Right kidney (tissue), 9 donors: ENCODE measurements around the gene C17orf78.
"Not testable (repeated sequence)": the region's sequence is repeated elsewhere in the genome, so short reads cannot be mapped to it uniquely, and the experiment has no call there.

Experiments used
- DNase-seq: peaks from one replicate; pipeline ENCODE4 v3.0.0-alpha.2; 2016
- long read RNA-seq, 8 donors: transcript quantifications; one replicate each; lab custom pipeline, GENCODE V29; 2026

C17orf78 gene
- long read RNA-seq, donor 1 = 0 reads
- long read RNA-seq, donor 2 = 0 reads
- long read RNA-seq, donor 3 = 0 reads
- long read RNA-seq, donor 4 = 0 reads
- long read RNA-seq, donor 5 = 0 reads
- long read RNA-seq, donor 6 = 0 reads
- long read RNA-seq, donor 7 = 0 reads
- long read RNA-seq, donor 8 = 0 reads

DNA sequence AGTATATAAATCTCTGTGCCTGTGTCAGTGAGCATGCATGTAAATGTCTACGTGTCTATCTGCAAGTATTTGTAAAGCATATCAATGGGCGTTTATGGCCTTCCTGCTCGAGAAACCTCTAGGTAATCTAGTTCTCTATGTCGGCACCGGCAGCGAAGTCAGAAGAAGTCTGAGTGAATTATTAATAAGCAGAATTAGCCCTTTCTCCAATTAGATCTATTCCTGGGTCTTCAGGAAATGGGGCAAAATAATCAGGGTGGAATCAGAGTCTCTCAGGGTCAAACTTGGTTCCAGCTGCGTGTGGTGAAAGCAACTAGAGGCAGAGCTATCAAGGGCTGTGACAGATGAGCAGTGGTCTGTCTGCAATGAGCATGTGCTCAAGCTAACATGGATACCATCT lies at the start of gene C17orf78:
Gene C17orf78 (plus strand): TSS at position 280 of the 400 bp plus-strand sequence. CDS start 108 bp downstream, at position 388.
- no peak for DNase-seq

DNA sequence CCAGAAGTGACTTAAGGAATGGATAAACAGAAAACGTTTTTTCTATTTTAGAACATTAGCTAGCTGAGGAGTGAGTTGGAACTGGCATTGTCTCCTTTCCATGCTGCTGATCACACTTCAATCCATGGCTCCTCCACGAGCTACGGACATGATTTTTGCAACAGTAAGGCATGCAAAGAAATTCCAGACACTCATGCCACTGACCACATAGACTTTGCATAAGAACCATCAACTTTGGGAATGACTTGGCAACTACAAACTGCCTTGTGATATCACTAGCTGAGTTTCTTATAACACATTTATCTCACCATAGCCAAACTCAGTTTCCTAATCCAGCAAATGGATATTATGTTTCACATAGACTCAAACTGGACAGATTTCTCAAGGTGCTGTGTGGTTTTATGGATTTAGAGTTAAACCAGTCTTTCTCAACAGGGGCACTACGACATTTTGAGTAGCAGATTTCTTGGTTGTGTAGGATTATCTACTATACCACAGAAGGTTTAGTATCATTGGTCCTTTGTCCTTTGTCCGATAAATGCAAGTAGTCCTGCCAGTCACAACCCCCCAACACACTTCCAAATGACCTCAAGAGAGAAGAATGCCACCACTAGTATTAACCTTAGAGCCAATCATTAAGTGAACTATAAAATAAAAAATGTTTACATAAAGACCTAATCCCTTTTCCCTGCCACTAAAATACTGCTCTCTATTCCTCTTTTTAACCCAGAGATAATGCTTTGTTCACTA lies 48.3 kb upstream of the C17orf78 start:
- no peak for DNase-seq

DNA sequence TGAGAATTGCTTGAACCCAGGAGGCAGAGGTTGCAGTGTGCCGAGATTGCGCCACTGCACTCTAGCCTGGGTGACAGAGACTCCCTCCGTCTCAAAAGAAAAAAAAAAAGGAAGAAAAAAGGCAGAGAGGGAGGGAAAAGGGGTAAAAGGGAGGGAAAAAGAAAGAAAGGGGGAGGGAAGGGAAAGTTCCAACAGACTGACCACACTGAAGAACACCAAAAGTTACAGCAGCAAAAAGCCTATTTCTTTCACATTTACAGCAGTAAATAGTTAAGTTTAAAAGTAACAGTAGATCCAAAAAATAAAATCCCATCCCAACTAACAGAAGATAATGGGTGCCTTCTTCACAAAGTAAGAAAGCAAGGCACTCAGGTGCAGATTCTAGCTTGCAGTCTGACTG lies 36.9 kb upstream of the C17orf78 start:
- DNase-seq = no peak

DNA sequence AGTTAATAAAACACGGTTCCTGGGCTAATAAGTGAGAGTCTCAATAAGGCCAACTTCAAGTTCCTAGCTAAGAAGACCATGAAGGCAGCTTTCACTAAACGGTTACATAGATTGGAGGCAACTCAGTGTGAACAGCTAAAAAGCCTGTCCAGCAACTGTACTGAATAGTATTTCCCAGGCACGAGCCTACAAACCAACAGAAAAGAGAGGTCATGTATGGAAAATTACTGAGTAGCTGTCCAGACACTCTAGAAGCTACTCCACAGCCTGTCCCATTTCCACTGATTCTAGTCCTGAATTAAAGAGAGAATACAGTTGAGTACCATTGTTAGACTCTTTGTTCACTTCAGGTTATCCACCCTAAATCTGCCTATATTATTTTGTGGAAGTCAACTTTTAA lies 36.5 kb upstream of the C17orf78 start:
- no peak for DNase-seq

DNA sequence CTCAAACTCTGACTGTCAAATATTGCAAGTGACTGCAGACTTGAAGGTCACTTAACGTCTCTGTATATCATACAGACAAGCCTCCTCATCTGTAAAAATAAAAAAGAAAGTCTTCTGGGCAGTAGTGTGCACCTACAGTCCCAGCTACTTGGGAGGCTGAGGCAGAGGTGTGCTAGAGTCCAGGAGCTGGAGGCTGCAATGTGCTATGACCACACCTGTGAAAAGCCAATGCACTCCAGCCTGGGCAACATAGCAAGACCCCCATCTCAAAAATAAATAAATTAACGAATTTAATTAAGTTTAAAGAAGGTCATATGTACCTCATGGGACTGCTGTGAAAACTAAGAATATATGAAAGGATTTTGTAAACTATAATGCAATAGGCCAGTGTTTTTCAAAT lies 35.0 kb upstream of the C17orf78 start:
- DNase-seq = no peak

DNA sequence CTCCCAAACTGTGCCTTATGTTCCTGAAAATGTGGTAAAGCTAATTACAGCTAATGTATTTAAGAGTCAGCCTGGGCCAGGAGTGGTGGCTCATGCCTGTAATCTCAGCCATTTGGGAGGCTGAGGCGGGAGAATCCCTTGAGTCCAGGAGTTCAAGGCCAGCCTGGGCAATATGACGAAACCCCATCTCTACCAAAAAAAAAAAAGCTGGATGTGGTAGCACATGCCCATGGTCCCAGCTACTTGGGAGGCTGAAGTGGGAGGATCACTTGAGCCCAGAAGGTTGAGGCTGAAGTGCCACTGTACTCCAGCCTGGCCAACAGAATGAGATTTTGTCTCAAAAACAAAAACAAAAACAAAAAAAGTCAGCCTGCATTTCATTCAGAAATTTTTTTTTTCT lies 33.2 kb upstream of the C17orf78 start:
- DNase-seq = no peak

DNA sequence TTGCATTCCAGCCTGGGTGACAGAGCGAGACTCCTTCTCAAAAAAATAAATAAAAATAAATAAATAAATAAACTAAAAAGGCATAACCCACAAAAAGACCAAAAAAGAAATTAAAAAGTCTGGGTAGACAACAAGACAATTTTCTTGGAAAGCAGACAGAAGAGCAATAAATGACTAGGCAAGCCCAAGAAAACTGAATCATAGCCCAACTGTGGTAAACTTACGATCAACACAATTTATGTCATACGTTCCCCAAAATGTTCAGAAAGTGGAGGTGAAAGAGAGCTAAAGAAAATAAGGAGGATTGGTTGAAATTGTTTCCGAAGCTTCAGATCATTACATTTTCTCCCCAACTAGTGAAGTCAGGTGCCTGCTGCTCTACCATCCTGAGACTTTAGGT lies 31.3 kb upstream of the C17orf78 start:
- no peak for DNase-seq

DNA sequence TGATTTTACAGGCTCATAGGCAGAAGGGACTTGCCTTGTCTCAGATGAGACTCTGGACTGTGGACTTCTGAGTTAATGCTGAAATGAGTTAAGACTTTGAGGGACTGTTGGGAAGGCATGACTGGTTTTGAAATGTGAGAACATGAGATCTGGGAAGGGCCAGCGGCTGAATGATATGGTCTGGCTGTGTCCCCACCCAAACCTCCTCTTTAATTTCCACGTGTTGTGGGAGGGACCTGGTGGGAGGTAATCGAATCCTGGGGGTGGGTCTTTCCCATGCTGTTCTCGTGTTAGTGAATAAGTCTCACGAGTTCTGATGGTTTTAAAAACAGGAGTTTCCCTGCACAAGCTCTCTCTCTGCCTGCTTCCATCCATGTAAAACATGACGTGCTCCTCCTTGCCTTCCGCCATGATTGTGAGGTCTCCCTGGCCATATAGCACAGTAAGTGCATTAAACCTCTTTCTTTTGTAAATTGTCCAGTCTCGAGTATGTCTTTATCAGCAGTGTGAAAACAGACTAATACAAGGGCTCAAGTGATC lies 28.9 kb upstream of the C17orf78 start:
- not testable (repeated sequence) for DNase-seq

DNA sequence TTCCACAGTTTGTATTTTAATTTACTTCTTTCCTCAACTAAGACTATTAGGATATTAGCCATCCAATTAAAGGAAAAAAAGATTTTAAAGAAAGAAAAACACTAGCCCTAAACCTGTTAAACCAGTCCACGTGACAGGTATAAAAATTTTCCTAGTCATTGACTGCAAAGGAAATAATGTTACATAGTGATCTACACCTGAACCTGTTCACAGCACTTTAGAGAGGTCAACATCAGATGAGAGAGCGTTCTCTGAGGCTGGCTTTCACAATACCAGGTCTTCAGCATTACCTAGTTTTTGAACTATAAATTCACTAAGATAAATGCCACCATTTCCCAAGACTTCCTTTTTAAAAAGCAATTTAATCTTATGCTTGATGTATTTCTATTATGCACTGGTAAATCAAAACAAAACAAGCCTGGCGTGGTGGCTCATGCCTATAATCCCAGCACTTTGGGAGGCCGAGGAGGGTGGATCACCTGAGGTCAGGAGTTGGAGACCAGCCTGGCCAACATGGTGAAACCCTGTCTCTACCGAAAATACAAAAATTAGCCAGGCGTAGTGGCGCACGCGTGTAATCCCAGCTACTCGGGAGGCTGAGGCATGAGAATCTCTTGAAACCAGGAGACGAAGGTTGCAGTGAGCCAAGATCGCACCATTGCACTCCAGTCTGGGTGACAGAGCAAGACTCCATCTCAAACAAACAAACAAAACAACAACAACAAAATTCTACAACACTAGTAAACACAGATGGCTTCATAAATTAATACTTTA lies 18.8 kb upstream of the C17orf78 start:
- DNase-seq = not testable (repeated sequence)

DNA sequence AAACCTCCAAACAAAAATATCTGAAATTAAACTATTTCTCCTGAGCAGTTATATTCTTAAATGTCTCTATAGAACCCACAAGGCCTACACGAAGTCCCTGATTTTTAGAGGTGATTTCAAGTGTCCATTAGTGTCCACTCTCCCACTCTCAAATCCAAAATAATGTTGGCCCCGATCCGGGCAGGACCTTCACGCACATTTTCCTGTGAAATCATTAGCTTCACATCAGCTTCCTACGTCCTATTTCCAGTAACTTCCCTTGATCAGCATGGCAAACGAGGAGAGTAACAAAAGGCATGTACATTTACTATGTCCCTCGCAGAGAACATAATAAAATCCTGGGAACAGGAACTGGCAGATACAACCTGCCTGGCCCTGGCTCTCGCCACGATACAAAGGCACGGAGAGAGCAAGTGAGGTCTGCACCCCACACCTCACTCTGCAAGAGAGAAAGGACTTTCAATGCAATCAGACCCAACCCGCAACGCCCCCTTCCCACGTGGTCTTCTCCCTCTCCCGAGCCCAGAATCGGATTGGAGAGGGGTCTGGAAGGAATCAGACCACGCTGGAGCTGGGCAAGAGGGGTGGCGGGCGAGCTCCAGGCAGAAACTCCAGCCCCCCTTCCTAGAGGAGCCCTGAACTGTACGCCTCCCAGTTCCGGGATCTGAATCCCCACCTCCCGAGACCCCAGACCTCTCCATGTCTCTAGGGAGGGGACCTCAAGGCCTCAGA lies 17.5 kb upstream of the C17orf78 start:
- no peak for DNase-seq

DNA sequence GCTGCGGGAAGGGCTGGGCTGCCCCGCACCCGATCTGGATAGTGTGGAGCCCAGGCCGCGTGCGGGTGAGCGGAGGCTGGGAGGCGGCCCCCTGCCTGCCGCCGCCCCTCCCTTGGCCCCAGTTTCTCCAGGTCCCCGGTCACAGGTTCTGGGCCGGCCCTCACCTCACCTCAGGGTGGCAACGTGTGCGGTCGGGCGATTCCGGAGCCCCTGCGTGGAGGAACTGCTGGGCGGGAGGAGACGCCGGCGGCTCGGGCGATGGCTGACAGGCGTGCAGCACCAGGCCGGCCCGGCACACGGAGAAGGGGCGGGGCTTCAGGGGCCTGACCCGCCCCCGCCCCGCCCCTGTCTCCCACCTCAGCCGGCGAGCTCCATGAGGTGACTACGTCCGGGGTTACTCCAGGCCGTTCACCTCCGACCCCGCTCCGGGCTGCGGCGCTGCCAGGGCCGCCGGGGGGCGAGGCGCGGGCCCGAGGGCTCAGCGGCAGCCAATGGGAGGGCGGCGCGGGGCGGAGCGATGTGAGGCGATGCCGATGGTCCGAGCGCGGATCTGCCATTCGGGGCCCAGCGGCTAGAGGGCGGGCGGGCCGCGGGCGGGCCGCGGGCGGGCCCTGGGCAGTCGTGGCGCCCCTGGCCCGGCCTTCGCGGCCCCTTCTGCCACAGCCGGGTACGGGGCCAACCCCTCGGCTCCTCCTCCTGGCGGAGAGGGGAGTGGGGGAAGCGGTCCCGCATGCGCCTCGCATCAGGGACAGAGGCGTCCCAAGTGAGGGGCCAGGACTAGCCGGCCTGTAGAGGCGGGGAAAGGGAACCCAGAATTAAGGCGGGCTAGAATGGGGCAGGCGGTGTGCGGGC lies 16.7 kb upstream of the C17orf78 start:
- DNase-seq = peak; percentile 98

DNA sequence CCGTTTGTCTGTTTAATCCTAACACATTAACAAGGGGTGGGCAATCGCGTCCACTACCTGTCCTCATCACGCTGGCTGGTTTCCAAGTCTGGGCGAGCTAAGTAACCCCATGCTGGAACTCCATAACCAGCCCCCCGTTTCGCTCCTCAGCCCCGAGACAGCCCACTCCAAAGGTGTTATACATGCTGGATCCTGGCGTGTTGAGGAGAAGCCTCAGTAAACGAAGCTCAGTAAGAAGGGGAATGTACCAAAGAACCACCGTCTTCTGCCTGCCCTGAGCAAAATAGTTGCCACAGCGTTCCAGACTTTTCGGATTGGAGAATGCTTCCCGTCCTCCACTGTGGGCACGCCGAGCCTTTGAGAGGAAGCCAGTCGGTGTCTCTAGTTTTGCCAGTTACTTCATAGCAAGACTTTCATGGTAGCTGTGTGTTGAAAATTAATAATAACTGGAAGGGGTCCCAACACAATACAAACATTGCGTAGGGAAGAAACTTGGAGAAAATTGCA lies 16.1 kb upstream of the C17orf78 start:
- peak; percentile 85 for DNase-seq

DNA sequence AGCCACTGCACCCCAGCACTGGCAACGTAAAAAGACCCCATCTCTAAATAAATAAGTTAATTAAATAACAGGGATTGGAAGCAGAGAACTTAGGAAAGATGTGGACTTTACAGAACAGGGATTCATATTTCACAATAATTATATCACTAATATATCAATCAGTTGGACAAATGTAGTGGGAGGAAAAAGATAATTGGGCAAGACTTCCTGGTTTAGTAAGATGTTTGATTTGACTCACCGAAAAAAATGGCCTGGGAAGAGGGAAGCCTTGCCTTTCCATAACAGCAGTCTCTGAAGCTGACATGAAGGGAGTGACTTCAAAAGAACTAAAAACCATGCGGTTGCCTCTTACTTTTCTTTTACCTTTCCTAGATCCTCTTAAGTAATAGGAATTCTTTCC lies 15.2 kb upstream of the C17orf78 start:
- DNase-seq = no peak

DNA sequence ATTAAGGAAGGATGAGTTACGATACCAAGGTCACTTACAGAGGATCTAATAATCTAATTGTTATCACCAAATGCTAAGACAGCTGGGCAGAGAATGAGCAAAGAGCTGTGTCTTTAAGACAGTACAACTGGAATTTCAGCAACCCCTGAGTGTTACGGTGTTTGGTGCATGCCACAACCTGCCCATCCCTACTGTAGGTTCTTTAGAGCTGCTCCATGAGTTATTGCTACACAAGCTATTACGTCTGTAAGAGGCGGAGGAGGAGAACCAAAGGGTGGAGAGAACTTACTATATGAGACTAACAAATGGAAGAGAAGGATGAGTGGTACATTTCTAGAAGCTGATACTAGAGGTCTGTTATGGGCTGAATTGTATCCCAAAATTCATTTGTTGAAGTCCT lies 14.2 kb upstream of the C17orf78 start:
- no peak for DNase-seq

DNA sequence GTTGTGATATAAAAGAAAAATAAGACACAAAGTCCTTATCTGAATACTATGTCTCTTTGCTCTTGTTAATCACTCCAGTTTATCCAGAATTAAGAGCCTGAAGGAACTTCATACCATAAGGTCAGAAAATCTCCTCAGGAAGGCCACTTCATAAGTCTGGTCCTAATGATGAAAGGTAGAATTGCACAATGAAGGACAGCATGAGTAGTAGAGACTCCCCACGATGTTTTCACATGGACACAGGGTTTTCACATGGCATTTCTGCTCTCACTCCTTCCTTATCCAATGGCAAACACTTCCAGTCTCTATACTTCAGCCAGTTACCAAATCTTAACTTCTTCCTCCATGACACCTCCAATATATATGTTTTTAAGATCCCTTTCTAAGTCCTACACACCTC lies 10.2 kb upstream of the C17orf78 start:
- no peak for DNase-seq

DNA sequence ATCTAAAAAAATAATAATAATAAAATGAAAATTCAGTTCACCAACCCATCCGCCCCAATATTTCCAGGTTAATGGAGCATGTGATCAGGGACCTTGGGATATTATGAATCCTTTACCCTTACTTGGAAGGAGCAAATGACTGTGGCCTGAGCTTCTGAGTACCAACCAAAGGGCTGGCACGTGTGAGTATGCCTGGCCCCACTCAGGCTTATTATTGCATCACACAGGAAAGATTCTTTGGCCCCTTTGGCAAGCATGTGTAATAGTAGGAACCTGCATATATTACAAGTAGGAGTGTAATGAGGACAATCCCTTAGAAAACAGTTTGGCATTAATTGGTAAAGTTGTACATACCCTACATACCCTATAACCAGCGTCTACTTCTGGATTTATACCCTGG lies 7.2 kb upstream of the C17orf78 start:
- DNase-seq = no peak

DNA sequence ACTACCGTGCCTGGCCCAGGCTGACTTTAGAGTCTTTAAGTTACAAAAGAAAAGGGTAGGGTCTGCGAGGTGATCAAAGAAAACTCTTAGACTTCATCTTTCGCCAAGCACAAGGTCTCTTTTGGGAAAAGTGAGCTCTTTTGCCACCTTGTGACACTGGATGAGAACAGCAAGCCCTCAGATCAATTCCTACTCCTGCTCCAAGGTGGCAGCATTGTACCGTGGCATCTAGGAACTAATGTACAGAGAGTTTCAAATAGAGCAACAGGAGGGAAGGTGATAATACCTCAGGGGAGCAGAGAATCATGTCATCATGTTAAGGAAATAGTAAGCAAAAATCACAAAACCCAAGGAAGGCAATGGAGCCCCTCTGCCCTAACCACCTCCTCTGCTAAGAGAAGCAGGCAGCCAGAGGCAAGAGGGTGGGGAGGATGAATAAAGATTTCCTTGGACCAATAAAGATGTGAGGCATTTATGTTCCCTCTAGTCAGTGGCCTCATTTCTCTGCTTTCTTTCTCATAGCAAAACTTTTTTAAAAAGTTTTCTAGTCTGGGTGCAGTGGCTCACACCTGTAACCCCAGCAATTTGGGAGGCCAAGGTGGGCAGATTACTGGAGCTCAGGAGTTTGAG lies 2.1 kb upstream of the C17orf78 start:
- DNase-seq = peak; percentile 46

DNA sequence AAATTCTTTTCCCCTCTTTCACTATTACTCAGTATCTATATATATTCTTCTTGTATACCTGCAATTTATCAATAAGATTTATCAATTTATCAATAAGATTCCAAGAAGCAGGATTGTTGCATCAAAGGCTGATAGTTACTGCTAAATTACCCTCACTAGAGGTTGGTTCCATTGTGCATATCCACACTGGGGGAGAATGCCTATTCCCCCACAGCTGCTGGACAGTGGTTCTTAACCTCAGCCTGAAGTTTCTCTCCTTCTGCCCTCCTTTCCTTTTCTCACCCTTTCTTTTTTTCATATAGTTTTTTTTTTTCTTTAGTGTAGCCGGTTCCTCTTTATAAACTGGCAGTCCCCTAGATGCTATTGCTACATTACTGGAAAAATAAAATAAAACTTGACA lies 6.3 kb downstream of the C17orf78 start:
- no peak for DNase-seq

DNA sequence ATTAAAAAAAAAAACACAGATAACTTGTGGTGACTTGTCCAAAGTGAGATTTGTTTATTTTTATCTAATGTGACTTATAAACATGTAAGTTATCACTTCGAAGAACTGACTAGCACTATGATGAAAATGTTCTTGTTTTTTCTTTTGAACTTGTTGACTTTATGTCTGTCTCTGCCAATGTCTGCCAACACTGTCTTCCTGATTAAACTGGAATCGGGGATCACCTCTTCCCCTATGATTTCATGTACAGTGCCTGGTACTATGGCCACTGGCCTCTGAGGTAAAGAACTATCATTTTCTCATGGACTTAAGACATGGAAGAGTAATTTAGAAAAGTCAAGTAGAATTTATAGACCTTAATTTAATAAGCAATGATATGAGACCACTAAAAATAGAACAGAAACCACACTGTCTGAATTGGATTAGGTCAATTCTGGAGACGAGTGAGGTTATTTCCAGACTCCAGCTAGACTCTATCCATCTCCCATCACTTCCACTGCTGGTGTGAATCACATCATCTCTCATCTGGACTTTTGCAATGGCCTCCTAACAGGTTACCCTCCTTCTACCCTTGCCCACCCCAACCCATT lies 8.9 kb downstream of the C17orf78 start:
- DNase-seq = no peak

DNA sequence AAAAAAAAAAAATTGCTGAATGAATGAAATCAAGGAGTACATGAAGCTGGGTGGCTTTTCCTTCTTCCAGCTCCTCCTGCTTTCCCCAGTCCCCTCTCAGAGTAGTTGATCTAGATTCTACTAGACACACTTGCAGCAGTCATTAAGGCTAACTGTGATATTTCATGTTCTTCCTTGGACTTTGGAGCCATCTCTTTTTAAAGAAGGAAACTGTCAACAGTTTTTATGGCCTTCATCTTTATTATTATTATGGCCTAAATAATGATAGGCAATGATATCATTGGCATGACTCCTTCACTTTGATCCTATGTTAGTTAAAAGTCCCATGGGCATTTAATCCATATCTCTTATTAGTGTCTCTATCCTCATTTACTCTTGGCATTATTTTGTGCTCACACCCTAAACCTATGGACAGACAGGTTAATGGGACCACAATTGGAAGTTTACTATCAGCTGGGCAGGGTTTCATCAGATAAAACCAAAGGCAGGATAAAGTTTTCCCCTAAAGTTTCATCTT lies 9.7 kb downstream of the C17orf78 start:
- no peak for DNase-seq
